ENCODE data around the gene GPC3.

Gene GPC3

GRCh38 chrX:133922390-133922771, 63.0 kb downstream of the GPC3 start:
- no peak for TF ChIP-seq CTCF (IDR thresholded peaks at IDR 0.05; ENCODE audit: low read depth, low read length, missing control alignments)

GRCh38 chrX:133921764-133922389, 63.5 kb downstream of the GPC3 start:
- peak; percentile 66 for TF ChIP-seq CTCF (IDR thresholded peaks at IDR 0.05; ENCODE audit: low read depth, low read length, missing control alignments)
- no peak for DNase-seq (ENCODE audit: low read depth)
- no peak overlapping the region for H3K4me3 ChIP-seq (ENCODE audit: low read depth, low read length)

More at GRCh38 chrX:133922390-133922771, 63.0 kb downstream of the GPC3 start:
- no peak for DNase-seq (ENCODE audit: low read depth)
- no peak overlapping the region for H3K4me3 ChIP-seq (ENCODE audit: low read depth, low read length)

GRCh38 chrX:133921086-133921485, 64.3 kb downstream of the GPC3 start:
- DNase-seq (ENCODE audit: low read depth), result no peak
- no peak for TF ChIP-seq CTCF (IDR thresholded peaks at IDR 0.05; ENCODE audit: low read depth, low read length, missing control alignments)
- H3K4me3 ChIP-seq (ENCODE audit: low read depth, low read length), result no peak overlapping the region

GRCh38 chrX:133918361-133918771, 67.0 kb downstream of the GPC3 start:
- H3K4me3 ChIP-seq (ENCODE audit: low read depth, low read length), result no peak overlapping the region
- no peak for DNase-seq (ENCODE audit: low read depth)
- TF ChIP-seq CTCF (IDR thresholded peaks at IDR 0.05; ENCODE audit: low read depth, low read length, missing control alignments), result no peak

GRCh38 chrX:133916984-133917722, 68.2 kb downstream of the GPC3 start:
- DNase-seq (ENCODE audit: low read depth), result no peak
- no peak overlapping the region for H3K4me3 ChIP-seq (ENCODE audit: low read depth, low read length)
- no peak for TF ChIP-seq CTCF (IDR thresholded peaks at IDR 0.05; ENCODE audit: low read depth, low read length, missing control alignments)

- DNase-seq (ENCODE audit: low read depth), result no peak
- H3K4me3 ChIP-seq (ENCODE audit: low read depth, low read length), result no peak overlapping the region
- TF ChIP-seq CTCF (IDR thresholded peaks at IDR 0.05; ENCODE audit: low read depth, low read length, missing control alignments), result no peak
Measured at GRCh38 chrX:133913658-133914388, 71.6 kb downstream of the GPC3 start.
